ENCODE data around the gene CHST8. TPM values are rescaled to one million over a fixed set of nuclear protein-coding genes. Genes with fewer than 3 reads are reported as not detected.

The CHST8 gene
- total RNA-seq, 2 experiments from 2014 or later = not detected

DNA sequence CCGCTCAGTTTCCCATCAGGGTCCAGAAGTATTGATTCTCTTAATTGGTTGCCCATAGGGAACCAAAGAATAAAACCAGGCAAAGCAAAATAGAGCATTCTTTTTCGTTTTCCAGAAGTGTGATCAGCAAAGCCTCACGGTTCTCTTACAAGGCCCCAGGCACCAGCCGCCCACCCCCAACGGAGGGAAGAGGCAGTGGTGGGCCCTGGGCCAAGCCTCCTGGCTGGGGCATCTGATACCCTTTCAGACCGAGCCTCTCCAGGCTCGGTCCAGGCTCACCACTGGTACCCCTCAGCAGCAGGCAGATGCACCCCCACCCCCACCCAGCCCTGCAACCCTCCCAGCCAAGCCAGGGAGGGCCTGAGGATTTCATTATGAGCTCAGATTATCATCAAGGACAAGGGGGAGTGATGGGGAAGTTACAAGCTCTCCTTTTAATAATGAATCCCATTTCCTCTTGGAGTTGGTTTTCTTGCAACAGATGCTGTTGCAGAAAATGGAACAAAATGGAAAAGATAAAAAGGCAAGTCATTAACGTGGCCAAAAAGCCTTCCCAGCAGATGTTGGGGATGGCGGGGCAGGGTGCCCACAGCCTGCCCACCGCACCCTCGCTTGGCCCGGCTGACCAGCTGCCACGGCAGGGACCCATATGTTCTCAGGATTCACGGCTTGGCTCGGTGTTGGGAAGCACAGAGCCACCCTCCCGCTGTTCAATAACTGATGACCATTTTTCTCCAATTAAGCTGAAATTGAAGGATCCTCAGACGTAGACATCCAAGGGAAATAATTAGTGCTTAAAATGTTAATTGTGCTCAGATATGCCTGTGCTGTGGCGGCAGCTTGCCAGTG, 129.1 kb downstream of the CHST8 start:
- H3K9me3 Mint-ChIP-seq = no peaks in the 10 kb centered on the region
- no peak for DNase-seq
- H3K36me3 Mint-ChIP-seq = no peaks in the 10 kb centered on the region
- H3K4me3 Mint-ChIP-seq = no peak overlapping the region
- peaks cover 5% of the 10 kb centered on the region for H3K27me3 Mint-ChIP-seq
- no peak overlapping the region for H3K27ac Mint-ChIP-seq
- no peaks in the 10 kb centered on the region for H3K4me1 Mint-ChIP-seq

DNA sequence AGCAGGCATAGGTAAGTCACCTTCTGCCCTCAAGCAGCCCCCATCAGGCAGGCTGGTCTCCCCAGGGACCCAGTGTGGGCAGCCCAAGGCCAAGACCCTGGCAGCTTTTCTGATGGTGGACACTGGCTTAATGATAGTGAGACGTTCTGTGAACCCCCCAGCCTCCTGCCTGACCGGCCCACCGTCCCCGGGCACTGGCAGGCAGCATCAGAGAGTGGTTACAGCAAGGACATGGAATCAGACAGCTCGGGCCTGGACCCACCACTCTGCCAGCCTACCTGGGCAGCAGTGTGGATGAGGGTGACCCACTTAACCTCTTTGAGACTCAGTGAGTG, 129.7 kb downstream of the CHST8 start:
- Mint-ChIP-seq H3K27me3 (peaks cover 5% of the 10 kb centered on the region), H3K9me3 (no peaks in the 10 kb centered on the region), H3K36me3 (no peaks in the 10 kb centered on the region), H3K4me1 (no peaks in the 10 kb centered on the region), H3K4me3 (no peak overlapping the region), H3K27ac (no peak overlapping the region)
- no peak for DNase-seq

DNA sequence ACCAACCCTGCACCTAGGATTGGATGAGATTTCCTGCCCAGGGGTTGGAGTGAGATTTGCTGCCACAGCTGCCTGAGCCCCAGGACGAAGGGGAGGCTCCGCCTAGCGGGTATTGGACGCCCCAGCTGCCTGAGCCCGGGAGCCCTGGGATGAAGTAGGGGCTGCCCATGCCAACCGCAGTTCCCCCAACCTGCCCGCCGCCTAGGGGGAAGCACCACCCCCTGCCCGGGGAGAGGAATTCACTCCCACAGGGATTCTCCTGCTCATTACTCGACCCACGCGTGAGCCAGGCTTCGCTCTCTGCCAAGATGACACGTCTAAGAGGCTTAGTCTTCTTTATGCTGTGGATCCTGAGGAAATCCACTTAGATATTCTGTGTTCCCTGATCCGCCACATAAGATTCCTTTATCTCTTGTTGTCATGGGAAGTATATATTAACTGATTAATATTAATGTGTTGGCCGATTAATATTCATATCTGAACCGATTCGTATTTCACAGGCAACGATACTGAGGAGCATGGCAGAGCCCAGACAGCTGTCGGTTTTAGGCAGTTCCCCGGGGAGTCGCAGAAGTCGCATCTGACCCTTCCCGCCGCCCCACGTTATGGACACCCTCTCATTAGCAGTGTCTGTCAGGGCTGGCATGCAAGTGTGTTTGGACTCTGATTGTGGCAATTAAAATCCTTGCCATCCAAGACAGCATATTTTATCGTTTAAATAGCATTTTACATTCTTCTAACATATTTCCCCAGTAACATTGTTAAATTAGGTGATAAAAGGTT, 130.5 kb downstream of the CHST8 start:
- Mint-ChIP-seq H3K27ac (no peak overlapping the region), H3K36me3 (no peaks in the 10 kb centered on the region), H3K27me3 (peaks cover 5% of the 10 kb centered on the region), H3K4me1 (no peaks in the 10 kb centered on the region), H3K4me3 (no peak overlapping the region), H3K9me3 (no peaks in the 10 kb centered on the region)
- DNase-seq = no peak

DNA sequence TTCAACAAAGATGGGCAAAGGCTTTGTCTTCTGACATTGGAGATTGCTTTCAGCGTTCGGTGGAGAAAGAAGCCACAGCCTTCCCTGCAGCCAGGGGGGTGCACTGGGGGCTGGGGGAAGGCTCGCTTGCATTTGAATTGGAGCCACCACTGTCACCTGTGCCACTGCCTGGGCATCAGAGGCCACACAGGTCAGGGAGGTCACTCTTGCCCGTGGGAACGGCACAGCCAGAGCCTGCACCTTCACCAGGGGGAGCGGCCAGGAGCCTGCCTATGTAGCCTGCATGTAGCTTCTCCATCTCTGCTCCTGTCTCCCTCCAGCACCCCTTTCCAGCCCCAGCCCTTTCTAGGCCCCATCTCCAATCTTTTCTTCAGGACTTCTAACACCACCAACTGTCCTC, 131.2 kb downstream of the CHST8 start:
- no peak overlapping the region for H3K27ac Mint-ChIP-seq
- no peak overlapping the region for H3K4me3 Mint-ChIP-seq
- H3K9me3 Mint-ChIP-seq = no peaks in the 10 kb centered on the region
- peaks cover 5% of the 10 kb centered on the region for H3K27me3 Mint-ChIP-seq
- H3K4me1 Mint-ChIP-seq = no peaks in the 10 kb centered on the region
- no peaks in the 10 kb centered on the region for H3K36me3 Mint-ChIP-seq
- no peak for DNase-seq

DNA sequence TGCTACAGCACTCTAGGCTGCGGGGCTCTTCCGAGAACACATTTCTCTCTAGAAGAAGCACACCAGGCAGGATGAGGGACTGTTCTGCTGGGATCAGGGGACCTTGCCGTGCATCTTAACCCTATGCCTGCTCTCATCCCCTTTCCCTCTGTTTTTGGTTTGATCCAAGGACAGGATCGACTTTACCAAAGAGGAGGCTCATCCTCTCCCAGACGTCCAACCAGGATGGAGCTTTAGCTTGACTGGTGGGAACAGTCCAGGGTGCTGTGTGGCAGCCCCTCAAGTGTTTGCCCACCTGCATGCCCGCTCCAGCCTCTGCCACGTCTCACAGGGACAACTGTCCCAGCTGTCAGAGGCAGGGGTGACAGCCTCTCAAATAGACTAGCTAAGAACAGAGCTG, 132.6 kb downstream of the CHST8 start:
- H3K36me3 Mint-ChIP-seq = no peaks in the 10 kb centered on the region
- no peak for DNase-seq
- H3K9me3 Mint-ChIP-seq = no peaks in the 10 kb centered on the region
- no peaks in the 10 kb centered on the region for H3K4me1 Mint-ChIP-seq
- peaks cover 9% of the 10 kb centered on the region for H3K27me3 Mint-ChIP-seq
- no peak overlapping the region for H3K4me3 Mint-ChIP-seq
- no peak overlapping the region for H3K27ac Mint-ChIP-seq

DNA sequence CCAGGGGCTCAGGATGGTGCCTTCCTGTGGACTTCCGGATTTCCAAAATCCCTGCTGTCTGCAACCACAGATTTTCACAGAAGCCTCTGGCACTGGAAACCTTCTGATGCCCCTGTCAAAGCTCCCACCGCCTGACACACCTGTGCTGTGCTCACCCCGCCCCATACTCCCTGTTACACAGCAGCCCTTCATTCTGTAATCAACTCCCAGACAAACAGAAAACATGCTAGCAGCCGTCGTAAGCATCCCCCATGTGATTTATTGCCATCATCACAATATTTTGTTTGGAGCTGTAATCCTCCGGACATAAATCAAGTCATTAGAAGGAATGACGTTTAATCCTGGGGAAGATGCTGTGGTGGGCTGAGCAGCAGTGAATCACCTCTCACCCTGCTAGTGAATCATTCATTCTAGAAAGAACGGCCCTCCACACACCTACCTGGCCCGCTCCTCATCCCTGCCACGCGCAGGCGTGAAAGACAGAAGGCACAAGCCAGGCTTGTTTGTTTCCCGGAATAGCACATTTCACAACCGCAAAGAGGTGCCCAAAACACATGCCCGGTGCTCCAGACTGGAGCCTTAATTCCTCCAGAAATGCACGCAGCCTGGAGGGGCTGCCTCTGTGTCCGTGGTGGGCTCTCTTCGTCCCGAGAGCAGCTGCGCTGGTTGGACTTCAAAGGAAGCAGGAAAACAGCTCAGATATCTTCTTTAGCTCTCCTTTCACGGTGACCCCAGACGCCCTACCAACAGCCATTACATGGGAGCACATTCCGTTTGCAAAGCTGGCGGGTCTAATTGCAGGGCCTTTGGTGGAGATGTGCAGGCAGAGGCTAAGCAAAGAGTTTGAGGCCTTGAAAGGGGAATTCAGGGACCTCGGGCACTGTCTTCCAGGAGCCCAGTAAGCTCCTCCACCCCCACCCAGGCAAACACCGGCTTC, 133.6 kb downstream of the CHST8 start:
- no peaks in the 10 kb centered on the region for H3K36me3 Mint-ChIP-seq

DNA sequence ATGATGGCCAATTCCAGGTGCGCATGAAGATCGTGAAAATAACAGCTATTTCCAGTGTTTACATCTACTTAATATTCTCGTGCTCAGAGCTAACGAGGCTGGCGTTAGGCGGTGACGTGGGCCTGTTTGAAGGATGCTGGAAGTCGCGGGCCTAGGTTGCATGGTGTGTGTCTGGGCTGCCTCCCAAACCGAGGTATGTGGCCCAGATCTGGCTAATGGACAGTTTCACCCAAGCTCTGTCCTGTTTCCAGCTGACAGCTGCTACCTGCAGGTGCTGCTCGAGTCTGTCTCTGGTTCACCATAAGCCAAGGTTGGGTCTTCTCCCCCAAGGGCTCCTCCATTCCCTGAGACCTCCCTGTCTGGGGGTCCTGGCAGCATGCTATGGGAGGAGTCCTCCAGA, 134.4 kb downstream of the CHST8 start:
- H3K27ac Mint-ChIP-seq = no peak overlapping the region
- no peaks in the 10 kb centered on the region for H3K4me1 Mint-ChIP-seq
- no peak for DNase-seq
- peaks cover 9% of the 10 kb centered on the region for H3K27me3 Mint-ChIP-seq
- H3K9me3 Mint-ChIP-seq = no peaks in the 10 kb centered on the region
- no peaks in the 10 kb centered on the region for H3K36me3 Mint-ChIP-seq
- no peak overlapping the region for H3K4me3 Mint-ChIP-seq

More for the DNA sequence above, 133.6 kb downstream of the CHST8 start:
- Mint-ChIP-seq H3K27me3 (peaks cover 9% of the 10 kb centered on the region), H3K27ac (no peak overlapping the region), H3K4me3 (no peak overlapping the region), H3K9me3 (no peaks in the 10 kb centered on the region), H3K4me1 (no peaks in the 10 kb centered on the region)
- no peak for DNase-seq

DNA sequence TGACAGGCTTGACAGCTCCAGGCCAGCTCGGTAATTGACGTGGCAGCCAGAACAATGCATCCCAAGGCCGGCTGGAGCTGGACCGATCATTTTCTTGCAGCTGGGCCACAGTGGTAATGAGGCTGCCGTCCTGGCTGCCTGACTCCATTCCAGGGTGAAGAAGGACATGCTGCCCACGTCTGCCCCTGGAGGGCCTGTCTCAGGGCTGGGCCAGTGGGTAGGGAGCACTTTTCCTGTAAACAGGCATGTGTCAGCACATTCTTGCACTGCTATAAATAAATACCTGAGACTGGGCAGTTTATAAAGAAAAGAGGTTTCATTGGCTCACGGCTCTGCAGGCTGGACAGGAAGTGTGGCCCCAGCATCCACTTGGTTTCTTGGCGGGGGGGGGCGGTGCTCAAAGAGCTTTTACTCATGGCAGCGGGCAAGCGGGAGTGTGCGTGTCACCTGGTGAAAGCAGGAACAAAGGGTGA, 136.8 kb downstream of the CHST8 start:
- H3K4me3 Mint-ChIP-seq = no peak overlapping the region
- no peaks in the 10 kb centered on the region for H3K4me1 Mint-ChIP-seq
- no peak overlapping the region for H3K27ac Mint-ChIP-seq
- H3K27me3 Mint-ChIP-seq = peaks cover 9% of the 10 kb centered on the region
- no peaks in the 10 kb centered on the region for H3K36me3 Mint-ChIP-seq
- H3K9me3 Mint-ChIP-seq = no peaks in the 10 kb centered on the region
- DNase-seq = no peak

DNA sequence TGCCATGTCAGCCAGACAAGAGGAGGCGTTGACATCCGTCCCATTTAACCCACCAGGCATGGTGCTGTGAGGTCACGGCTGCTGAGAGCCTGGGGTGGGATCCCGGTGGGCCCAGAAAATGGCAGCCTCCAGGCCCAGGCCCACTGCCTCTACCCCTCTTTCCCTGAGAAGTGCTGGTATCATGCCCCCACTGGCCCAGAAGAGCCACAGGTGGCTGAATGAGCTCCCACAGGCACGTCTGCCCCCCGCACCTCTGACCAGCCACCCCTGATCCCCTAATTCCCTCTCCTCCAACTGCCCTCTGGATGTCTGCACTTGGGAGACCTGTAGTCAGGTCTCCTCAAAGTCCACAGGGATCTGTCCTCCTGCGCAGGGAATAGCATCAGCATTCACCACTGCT, 137.6 kb downstream of the CHST8 start:
- no peak overlapping the region for H3K4me3 Mint-ChIP-seq
- no peak for DNase-seq
- no peak overlapping the region for H3K27ac Mint-ChIP-seq
- no peaks in the 10 kb centered on the region for H3K4me1 Mint-ChIP-seq
- H3K27me3 Mint-ChIP-seq = peaks cover 9% of the 10 kb centered on the region
- H3K9me3 Mint-ChIP-seq = no peaks in the 10 kb centered on the region
- no peaks in the 10 kb centered on the region for H3K36me3 Mint-ChIP-seq

DNA sequence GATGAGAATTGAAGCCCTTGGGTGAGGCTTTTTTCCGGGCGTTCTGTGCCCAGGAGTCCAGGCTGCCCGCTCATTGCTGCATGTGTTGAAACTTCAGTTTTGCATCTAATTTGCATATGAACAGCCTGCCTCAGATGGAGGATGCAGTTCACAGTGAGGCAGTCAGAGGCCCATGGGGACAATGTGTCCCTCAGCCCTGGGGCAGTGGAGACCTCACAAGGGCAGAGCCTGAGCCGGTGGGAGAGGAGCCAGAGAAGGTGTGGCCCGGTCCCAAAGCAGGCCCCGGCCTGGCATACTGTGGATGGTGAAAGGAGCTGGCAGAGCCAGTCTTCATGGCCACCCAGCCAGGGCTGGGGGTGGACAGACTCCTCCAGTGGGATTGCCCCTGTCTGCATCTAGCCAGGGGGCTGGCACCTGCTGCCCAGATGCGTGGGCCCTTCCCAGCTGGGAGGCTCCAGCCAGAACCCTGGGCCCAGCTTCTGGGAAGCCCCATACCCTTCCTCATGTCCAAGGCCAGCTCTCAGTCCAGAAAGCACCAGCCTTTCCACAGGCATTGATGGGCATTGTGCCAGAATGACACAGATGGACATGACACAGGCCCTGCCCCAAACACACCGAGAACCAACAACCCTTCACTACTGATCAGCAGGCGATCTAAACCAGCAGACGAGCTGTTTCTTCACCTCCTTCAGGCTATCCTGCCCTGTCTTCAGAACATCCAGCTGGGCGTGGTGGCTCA, 142.0 kb downstream of the CHST8 start:
- Mint-ChIP-seq H3K4me3 (no peak overlapping the region), H3K9me3 (no peaks in the 10 kb centered on the region), H3K4me1 (no peaks in the 10 kb centered on the region), H3K27ac (no peak overlapping the region), H3K36me3 (no peaks in the 10 kb centered on the region), H3K27me3 (peaks cover 4% of the 10 kb centered on the region)
- no peak for DNase-seq

DNA sequence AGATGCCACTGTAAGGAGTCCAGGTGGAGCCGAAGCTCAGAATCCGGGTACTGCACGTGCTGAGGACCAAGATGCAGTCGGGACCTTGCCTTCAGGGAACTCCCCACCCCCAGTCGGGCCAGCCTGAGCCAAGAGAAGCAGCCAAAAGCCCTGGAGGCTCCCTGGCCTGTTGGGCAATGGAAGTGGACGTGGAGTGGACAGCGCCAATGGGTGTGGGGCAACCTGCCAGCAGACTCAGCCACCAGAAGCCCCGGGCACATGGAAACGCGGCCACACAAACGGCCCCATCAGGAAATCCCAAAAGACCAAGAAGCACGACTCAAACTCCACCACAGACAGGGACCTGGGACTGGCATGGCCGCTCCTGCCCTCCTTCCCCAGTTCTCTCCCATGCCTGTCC, 144.9 kb downstream of the CHST8 start:
- no peak overlapping the region for H3K27ac Mint-ChIP-seq
- no peak for DNase-seq
- H3K4me3 Mint-ChIP-seq = no peak overlapping the region
- no peaks in the 10 kb centered on the region for H3K4me1 Mint-ChIP-seq
- no peaks in the 10 kb centered on the region for H3K36me3 Mint-ChIP-seq
- peaks cover 19% of the 10 kb centered on the region for H3K27me3 Mint-ChIP-seq
- no peaks in the 10 kb centered on the region for H3K9me3 Mint-ChIP-seq

DNA sequence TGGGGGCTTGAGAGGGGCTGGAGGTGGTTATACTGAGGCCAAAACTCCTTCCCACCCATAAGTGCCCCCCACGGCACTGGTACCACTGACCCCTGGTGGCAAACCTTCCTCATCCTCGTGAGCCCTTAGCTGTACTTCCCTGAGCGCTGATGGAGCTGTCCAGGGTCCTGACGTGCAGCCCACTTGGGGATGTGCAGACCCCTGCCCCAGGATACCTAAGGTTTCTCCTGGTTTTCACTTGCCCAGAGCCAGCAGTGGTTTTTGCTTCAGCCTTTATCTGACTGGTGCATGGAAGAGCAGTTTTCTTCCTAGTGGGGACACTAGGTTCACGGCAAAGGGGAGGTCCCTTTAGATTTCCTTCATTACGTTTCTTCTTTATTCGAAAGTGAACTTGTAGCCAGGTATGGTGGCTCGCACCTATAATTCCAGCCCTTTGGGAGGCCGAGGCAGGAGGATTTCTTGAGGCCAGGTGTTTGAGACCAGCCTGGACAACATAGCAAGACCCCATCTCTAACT, 146.2 kb downstream of the CHST8 start:
- H3K36me3 Mint-ChIP-seq = no peaks in the 10 kb centered on the region
- no peak overlapping the region for H3K27ac Mint-ChIP-seq
- peaks cover 19% of the 10 kb centered on the region for H3K27me3 Mint-ChIP-seq
- H3K4me3 Mint-ChIP-seq = no peak overlapping the region
- no peaks in the 10 kb centered on the region for H3K9me3 Mint-ChIP-seq
- no peaks in the 10 kb centered on the region for H3K4me1 Mint-ChIP-seq
- DNase-seq = no peak

DNA sequence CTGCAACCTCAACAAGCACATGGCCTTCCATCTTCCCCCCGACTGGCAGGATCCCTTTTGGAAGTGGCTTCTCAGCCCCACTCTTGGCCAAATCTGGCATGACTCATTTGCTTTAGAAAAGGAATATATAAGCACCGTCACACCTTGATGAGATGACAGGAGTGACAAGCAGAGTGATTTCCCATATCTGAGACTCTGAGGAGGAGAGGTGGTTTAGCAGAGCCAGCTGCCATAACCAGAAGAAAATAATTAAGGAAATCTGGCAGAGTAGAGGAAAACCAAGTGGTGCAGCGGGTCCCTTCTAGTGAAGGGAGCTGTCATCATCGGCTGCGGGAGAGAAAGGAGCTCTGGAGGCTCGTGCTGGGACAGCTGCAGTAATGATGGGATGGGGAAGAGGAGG, 147.5 kb downstream of the CHST8 start:
- no peak for DNase-seq
- Mint-ChIP-seq H3K4me1 (no peaks in the 10 kb centered on the region), H3K36me3 (no peaks in the 10 kb centered on the region), H3K27me3 (peaks cover 23% of the 10 kb centered on the region), H3K27ac (no peak overlapping the region), H3K4me3 (no peak overlapping the region), H3K9me3 (no peaks in the 10 kb centered on the region)

DNA sequence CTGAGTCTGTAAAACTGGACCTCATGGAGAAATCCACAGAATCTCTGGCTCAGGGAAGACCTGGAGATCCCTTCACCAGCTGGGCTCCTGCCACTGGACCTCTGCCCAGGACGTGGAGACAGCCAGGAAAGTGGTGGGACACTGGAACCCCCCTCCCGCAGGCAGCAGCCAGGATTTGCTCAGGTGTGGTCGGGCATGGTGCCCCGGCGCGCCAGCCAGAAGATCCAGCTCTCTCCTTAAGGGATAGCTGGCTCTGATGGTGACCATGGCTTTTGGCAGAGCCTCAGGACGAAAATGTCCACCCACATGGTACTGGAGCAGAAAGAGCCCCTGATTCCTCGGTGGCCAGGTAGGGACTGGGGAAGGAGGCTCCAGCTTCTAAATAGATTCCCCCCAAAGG, 148.4 kb downstream of the CHST8 start:
- Mint-ChIP-seq H3K36me3 (no peaks in the 10 kb centered on the region), H3K9me3 (no peaks in the 10 kb centered on the region), H3K4me1 (no peaks in the 10 kb centered on the region), H3K4me3 (no peak overlapping the region), H3K27me3 (peaks cover 23% of the 10 kb centered on the region), H3K27ac (no peak overlapping the region)
- no peak for DNase-seq

Data from activated naive CD8-positive, alpha-beta T cell treated with anti-CD3 and anti-CD28 coated beads for 36 hours (primary cell).